Thyroid gland (tissue), 4 donors: ENCODE data around the gene SUCLG1. TPM values are rescaled to one million over a fixed set of nuclear protein-coding genes. Genes with fewer than 3 reads are reported as not detected.

Experiments
- DNase-seq, 2 donors: peaks; one replicate each; pipeline ENCODE4 v3.0.0-alpha.2; 2019
- H3K27ac ChIP-seq, 3 donors: fragments of 200-600 bp; sonication (generic); 1 replicate in 2 of 3; 2 replicates in 1 of 3; pipeline ENCODE4 v1.5.1; 2016 to 2019; ENCODE audit warnings: mild to moderate bottlenecking in 1 of 3, moderate library complexity in 1 of 3
- H3K27me3 ChIP-seq: fragments of 200-600 bp; sonication (generic); one replicate; pipeline ENCODE4 v1.5.1; 2019
- H3K36me3 ChIP-seq, 2 donors: fragments of 200-600 bp; sonication (generic); one replicate each; pipeline ENCODE4 v1.5.1; 2016 to 2019
- H3K4me1 ChIP-seq, 2 donors: fragments of 200-600 bp; sonication (generic); one replicate each; pipeline ENCODE4 v1.5.1; 2017 to 2019
- H3K4me3 ChIP-seq, 3 donors: fragments of 200-600 bp; sonication (generic); replicated peaks in 1 of 3; 1 replicate in 2 of 3; 2 replicates in 1 of 3; pipeline ENCODE4 v1.5.1; 2016; ENCODE audit warnings: mild to moderate bottlenecking in 1 of 3
- H3K9me3 ChIP-seq: fragments of 200-600 bp; sonication (generic); one replicate; pipeline ENCODE4 v1.5.1; 2017
- CTCF ChIP-seq, 6 experiments: fragments of 200-600 bp in 3 of 6; fragments of 450-650 bp in 3 of 6; sonication (generic) in 3 of 6; IDR thresholded peaks; one replicate each; pipeline ENCODE4 v1.5.1; 2016 to 2019; ENCODE audit warnings: antibody characterized with exemption in 6 of 6, mild to moderate bottlenecking in 2 of 6, inconsistent platforms in 1 of 6, moderate library complexity in 1 of 6
- POLR2A ChIP-seq, 2 donors: fragments of 450-650 bp; IDR thresholded peaks; one replicate each; pipeline ENCODE4 v1.6.1; 2017; ENCODE audit warnings: antibody characterized with exemption in 2 of 2, mild to moderate bottlenecking in 2 of 2, moderate library complexity in 1 of 2
- WGBS, 2 donors: methylation state at CpG; one replicate each; pipeline ENCODE4 v1.1.5; 2017; 5-methylcytosine and 5-hydroxymethylcytosine counted together
- intact Hi-C: fragments of 100-400 bp; cut with DNase I; formaldehyde crosslinking; loops from one replicate; pipeline ENCODE4 v1.15.1; 2023
- total RNA-seq, 4 donors: library from RNA; depleted of rRNA; stranded (reverse); fragments of >200 nt; gene quantifications; one replicate each; pipeline ENCODE4 v1.2.3, GENCODE V29; 2016

SUCLG1 gene
- 100 to 1,000 TPM; 109 to 169 (median 139) TPM for total RNA-seq

- H3K4me1 ChIP-seq = peaks cover 19 to 27% of the 10 kb centered on the region in 2 donors
- peak within 1 kb of the TSS; percentile 79 to 92 (median 91) for H3K4me3 ChIP-seq
- H3K36me3 ChIP-seq = no peaks in the 10 kb centered on the region
- H3K27me3 ChIP-seq = no peaks in the 10 kb centered on the region
- DNase-seq = peak; percentile 84 to 90
- WGBS, 2 donors = 1% methylated on average over 47 to 52 of the region's 57 CpGs
- no peaks in the 10 kb centered on the region for H3K9me3 ChIP-seq
- intact Hi-C loops = no loop called here
- TF ChIP-seq POLR2A (IDR thresholded peaks at IDR 0.05) (peak in 1 of 2 donors; percentile 77), CTCF (IDR thresholded peaks at IDR 0.05) (no peak)
- H3K27ac ChIP-seq = peak within 1 kb of the TSS; percentile 87 to 92 (median 90)
Measured at GRCh38 chr2:84459018-84459943, at the start of gene SUCLG1. Gene SUCLG1 (minus strand): TSS chr2:84459280. CDS start chr2:84459269, 11 bp downstream.

DNA sequence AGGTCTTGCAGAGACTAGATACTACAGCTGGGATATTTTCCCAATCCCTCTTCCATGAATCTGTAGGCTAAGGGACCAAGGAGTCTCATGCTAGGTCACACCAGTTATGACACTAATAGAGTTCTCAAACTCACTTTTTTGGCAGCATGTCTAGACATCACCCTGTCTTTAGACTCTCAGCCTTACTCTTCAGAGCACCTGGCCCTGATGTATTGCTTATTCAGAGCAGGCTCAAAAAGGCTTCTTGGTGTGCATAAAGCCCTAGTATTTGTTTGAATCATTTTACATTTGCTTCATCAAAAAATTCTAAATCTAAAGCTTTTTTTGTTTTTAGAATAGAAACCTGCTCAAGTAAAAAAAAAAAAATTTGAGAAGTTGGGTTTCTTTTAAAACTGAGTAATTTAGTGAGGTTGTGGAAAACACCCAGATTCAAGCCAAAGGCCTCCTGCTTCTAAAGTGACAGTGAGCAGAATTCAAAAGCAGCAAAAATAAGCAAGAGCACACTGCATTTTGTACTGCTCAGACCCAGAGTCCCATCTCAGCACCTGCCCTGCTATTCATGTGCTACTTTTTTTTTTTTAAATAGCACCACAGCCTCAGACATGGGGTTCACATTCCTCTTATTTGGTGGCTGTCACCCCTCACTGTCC lies 39.2 kb upstream of the SUCLG1 start:
- TF ChIP-seq POLR2A (IDR thresholded peaks at IDR 0.05) = no peak
- no peak for TF ChIP-seq CTCF (IDR thresholded peaks at IDR 0.05)
- Histone ChIP-seq H3K9me3 (no peaks in the 10 kb centered on the region), H3K36me3 (no peaks in the 10 kb centered on the region), H3K4me3 (no peak overlapping the region), H3K27me3 (no peaks in the 10 kb centered on the region), H3K4me1 (no peaks in the 10 kb centered on the region), H3K27ac (no peak overlapping the region)
- intact Hi-C loops = loop anchor here (5.0 to 10.0 kb wide), 2 partner anchors 127 to 384 kb away; partner anchors contain the start of gene TRABD2A
- no peak for DNase-seq

- Histone ChIP-seq H3K36me3 (no peaks in the 10 kb centered on the region), H3K27me3 (no peaks in the 10 kb centered on the region), H3K27ac (no peak overlapping the region), H3K4me1 (no peaks in the 10 kb centered on the region), H3K4me3 (no peak overlapping the region), H3K9me3 (no peaks in the 10 kb centered on the region)
- intact Hi-C loops = loop anchor here (5.0 to 10.0 kb wide), 2 partner anchors 128 to 385 kb away; partner anchors contain the start of gene TRABD2A
- TF ChIP-seq CTCF (IDR thresholded peaks at IDR 0.05) = no peak
- TF ChIP-seq POLR2A (IDR thresholded peaks at IDR 0.05) = no peak
- no peak for DNase-seq
- WGBS, 2 donors = 92 to 94% methylated on average over 3 of the region's 3 CpGs
Measured at GRCh38 chr2:84497285-84497684, 38.2 kb upstream of the SUCLG1 start.

- intact Hi-C loops = loop anchor here (5.0 to 10.0 kb wide), 2 partner anchors 128 to 386 kb away; partner anchors contain the start of gene TRABD2A
- Histone ChIP-seq H3K27me3 (no peaks in the 10 kb centered on the region), H3K36me3 (no peaks in the 10 kb centered on the region), H3K27ac (no peak overlapping the region), H3K9me3 (no peaks in the 10 kb centered on the region), H3K4me3 (no peak overlapping the region), H3K4me1 (peaks cover 0 to 4% of the 10 kb centered on the region in 2 donors)
- TF ChIP-seq POLR2A (IDR thresholded peaks at IDR 0.05) = no peak
- TF ChIP-seq CTCF (IDR thresholded peaks at IDR 0.05) = no peak
- no peak for DNase-seq
Measured at GRCh38 chr2:84496386-84496785, 37.3 kb upstream of the SUCLG1 start.
